Left lobe of liver (tissue), 2 donors: Measurements from ENCODE around the gene SRCAP. TPM values are rescaled to one million over a fixed set of nuclear protein-coding genes. Genes with fewer than 3 reads are reported as not detected.

Experiments
- ATAC-seq: fragments of 200-7000 bp; cut with Tn5 transposase; one replicate; pipeline ENCODE4 v1.9.1; 2020; ENCODE audit warnings: mild to moderate bottlenecking, moderate library complexity
- DNase-seq: peaks from one replicate; pipeline ENCODE4 v3.0.0-alpha.2; 2020; ENCODE audit warnings: low spot score
- total RNA-seq: library from RNA; stranded (reverse); gene quantifications from one replicate; pipeline ENCODE4 v1.2.1, GENCODE V29; 2021
- donor health status: DM: no; HTN: no; CAD: no; lungs with moderate emphysema.
- donor health status: DM: no; HTN: yes; CAD: no.

Gene SRCAP
- total RNA-seq, 1 donor from 2014 or later: 27.7 TPM

DNA sequence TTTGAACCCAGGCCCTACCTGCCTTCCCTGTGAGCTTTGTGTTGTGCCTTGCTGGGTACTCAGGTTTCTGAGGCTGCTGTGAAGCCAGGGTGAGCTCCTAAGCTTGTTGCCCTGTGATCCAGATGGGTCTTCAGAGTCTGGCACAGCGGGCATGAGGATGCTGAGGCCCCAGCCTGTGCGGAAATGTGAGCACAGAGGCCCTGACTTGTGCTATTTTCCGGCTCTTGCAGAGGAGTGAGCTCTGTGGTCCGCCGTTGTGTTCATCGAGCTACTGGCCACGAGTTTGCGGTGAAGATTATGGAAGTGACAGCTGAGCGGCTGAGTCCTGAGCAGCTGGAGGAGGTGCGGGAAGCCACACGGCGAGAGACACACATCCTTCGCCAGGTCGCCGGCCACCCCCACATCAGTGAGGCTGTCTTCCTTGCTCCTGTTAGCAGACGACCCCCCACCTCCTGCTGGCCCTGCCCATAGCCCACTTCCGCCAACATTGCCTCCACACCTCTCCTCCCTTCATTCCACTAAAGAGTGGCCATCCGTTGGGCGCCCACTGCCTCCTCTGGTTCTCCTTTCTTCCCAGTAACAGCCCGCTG is 52.0 kb downstream of the SRCAP start:
- ATAC-seq (no peak), DNase-seq (no peak)

DNA sequence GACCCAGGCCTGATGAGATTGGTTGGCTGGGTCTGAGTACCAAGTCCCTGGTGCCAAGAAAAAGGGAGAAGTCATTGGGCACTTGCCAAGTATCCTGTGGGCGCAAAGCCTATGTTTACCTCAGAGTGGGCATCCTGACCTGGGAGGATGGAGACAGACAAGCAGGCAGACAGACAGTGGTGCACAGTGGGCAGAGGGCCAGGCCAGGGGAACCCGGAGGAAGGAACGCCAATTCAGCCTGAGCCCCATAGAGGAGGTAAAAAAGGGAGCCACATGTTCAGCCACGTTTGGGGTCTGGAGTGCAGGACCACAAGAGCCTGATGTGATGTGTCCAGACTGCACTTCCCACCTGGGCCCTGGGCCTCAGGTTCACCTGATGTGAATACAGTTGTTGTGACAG is 54.6 kb downstream of the SRCAP start:
- DNase-seq: no peak
- ATAC-seq: peak; percentile 16

DNA sequence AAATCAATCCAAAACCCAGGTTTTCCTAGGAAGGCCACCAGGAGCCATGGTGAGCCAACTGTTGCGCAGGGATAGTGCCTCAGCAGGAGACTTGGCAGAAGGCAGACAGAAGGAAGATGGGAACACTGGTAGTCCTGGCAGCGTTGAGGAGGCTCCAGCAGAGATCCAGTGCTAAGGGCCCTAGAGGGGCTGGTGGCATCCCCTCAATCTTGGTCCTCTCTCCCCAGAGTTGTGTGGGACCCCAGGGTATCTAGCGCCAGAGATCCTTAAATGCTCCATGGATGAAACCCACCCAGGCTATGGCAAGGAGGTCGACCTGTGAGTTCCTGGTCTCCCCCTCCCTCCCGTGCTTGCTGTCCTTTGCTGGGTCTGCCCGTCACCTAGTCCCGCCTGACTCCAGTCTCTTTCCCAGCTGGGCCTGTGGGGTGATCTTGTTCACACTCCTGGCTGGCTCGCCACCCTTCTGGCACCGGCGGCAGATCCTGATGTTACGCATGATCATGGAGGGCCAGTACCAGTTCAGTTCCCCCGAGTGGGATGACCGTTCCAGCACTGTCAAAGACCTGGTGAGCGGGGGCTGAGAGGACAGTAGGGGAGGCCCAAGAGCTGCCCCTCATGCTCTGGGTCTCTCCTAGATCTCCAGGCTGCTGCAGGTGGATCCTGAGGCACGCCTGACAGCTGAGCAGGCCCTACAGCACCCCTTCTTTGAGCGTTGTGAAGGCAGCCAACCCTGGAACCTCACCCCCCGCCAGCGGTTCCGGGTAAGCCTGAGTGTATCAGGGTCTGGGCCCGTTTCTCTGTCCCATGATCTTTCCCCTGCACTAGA is 57.2 kb downstream of the SRCAP start:
- ATAC-seq (no peak), DNase-seq (no peak)

GRCh38 chr16:30756781-30757100 is 57.8 kb downstream of the SRCAP start:
- DNase-seq (no peak), ATAC-seq (no peak)

DNA sequence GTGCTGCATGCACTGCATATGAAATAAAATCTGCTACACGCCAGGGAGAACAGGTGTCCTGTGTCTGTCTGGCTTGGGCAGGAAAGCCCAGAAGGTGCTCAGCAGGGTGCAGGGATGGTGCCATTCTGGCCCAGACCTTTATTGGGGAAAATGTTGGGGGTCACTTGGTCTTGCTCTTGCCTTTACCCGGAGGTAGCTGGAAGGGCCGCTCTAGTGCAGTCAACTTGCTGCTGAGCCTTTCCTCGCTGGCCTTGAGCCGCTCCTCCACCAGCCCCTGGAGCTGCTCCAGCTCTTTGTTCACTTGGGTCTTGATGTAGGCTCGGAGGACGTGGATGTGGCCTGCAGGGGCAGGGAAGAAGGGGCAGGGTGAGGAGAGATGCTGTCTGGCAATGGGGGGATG is 58.3 kb downstream of the SRCAP start:
- DNase-seq (no peak), ATAC-seq (no peak)

DNA sequence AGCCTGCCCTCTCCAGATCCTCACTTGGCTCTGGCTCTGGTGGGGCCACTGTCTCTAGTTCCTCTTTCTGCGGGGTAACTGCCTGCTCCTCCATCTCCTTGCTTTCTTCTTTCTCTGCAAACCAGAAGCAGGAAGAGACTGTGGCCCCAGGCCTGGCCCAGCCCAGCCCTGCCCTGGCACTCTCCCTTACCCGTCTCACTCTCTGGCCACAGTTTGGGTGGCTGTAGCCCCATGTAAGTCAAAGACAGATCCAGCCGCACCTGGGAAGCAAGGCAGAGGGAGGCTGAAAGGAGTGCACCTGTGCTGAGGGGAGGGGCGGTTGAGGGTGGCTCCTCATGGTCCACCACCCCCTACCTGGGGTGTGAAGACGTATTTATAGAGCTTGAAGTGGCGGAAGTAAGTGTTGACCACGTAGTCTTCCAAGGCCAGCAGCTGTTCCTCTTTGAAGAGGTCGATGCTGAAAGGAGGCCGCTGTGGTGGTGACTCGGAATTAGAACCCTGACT is 60.1 kb downstream of the SRCAP start:
- DNase-seq (no peak), ATAC-seq (no peak)

GRCh38 chr16:30760001-30760559 is 61.1 kb downstream of the SRCAP start:
- ATAC-seq (no peak), DNase-seq (no peak)

DNA sequence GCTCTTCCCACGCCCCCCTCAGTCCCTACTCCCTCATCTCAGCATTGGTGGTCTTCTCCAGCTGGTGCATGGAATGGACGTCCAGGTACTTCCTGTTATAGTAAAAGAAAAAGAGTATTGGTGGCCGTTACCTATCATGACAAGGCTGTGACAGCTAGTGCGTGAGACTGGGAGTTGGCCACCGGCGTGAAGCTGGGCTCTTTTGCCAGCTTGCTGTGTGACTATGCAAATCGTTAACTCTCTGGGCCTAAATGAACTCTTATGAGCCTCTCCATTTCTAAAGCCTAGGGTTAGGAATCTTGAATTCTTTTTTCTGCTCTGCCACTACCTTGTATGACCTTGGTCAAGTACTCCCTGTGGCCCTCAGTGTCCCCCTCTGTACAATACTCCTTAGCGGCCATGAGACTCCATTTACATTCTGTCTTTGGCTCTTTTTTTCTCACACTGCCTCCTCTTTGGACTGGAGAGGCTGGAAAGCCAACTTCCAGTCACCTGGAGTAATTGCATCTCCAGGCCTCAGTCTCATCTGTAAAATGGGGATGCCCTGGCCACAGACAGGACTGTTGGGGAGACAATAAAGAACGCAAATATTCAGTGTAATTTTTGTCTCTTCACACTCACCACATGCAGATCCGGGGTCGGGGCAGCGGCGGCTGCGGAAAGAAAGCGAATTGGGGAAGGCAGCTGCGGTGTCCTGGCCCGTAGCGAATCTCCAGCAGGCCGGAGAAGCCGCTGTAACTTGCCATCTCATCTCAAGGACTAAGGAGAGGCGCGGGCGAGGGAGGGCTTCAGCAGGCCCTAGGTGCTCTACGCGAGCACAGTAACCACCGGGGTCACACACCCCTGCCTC is 61.8 kb downstream of the SRCAP start:
- no peak for DNase-seq
- no peak for ATAC-seq

DNA sequence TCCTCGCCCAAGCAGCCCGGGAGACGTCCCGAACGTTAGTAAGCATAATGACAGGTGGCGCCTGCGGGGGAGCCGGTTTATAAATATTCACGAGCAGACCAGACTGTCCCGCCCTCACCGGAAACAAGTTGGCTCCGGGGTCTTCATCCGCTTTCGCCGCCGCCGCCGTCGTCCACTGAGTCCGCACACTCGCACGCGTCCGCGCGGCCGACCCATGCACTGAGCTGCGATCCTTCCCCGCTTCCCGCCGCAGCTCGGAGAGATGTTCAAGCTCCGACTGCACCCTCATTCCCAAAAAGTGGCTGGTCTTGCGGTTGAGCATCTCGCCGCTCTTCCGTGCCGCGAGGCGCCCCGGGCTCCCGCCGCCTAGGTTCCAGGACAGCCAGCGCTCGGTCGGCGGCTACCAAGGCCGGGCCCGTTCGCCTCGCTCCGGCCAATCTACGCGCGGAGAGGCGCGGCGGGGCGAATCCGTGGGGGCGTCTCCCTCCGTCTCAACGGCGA is 62.5 kb downstream of the SRCAP start:
- DNase-seq: no peak
- ATAC-seq: peak; percentile 41

DNA sequence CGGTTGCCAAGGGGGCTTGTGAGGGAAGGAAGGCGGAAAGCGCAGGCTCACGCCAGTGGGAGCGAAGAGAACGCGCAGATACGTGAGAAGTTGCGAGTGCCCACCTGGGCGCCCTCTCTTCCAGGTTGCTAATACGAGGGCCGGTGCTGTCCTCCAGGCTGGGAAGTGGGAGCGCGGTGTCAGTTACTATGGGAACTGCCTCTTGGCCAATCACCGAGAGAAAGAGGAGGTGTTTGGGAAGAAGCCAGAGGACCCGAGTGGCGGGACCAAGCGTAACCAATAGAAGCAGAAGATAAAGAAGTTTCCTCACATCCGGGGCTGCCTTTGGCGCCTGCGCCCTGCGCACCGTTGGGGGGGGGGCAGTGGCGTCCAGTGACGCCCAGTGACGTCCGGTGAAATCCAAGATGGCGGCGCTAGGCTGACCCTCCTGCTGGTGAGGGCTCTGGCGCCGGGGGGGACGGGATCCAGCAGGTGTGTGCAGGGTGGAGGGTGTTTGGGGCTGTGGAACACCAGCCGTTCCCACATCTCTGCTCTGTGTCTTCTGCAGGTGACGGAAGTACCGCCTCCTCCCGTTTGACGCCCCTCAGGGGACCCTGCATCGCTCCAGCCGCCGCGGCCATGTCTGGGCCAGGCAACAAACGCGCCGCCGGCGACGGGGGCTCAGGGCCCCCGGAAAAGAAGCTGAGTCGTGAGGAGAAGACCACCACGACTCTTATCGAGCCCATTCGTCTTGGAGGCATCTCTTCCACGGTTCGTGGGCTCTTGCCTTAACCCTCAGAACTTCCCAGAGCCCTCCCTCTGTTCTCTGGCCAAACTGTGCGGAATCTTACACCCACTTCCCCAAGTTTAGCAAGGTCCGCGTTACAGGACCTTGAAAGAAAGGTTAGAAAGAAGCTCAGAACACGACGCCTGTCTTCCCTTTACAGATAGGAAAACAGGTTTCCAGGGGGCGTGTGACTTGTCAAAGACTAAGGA is 63.2 kb downstream of the SRCAP start, which contains the start of the genes CFAP119 and RNF40:
Gene CFAP119, minus strand, starts transcription at position 135 of the 975 bp plus-strand sequence. CDS start 314 bp downstream, outside the sequence.
Gene RNF40, plus strand, starts transcription at position 395 of the 975 bp plus-strand sequence. Its CDS starts 224 bp downstream, at position 619.
- DNase-seq (peak; percentile 98), ATAC-seq (peak; percentile 94)

DNA sequence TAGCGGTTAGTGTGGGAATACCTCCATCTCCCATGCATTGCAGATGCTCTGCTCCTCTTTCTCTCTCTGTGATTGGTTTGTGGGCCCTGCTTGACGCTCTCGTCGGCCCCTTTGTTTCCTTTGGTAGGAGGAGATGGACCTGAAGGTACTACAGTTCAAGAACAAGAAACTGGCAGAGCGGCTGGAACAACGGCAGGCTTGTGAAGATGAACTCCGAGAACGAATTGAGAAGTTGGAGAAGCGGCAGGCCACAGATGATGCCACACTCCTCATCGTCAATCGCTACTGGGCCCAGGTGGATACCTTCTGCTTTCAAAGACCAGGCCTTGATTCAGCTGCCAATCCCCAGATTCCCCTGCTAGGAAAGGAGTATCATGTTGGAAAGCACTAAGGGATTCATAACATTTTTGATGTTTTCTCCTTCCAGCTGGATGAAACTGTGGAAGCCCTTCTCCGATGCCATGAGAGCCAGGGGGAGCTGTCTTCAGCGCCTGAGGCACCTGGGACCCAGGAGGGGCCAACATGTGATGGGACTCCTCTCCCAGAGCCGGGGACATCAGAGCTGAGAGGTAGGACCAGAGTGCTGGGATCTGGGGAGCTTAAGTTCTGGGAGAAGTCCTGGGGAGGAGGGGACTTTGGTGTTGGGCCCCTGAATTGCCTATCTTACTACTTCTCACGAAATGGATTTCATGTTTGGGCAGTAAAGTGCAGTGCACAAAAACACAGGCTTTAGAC is 64.2 kb downstream of the SRCAP start:
- ATAC-seq: no peak
- DNase-seq: no peak

GRCh38 chr16:30764086-30764485 is 65.1 kb downstream of the SRCAP start:
- no peak for ATAC-seq
- no peak for DNase-seq

DNA sequence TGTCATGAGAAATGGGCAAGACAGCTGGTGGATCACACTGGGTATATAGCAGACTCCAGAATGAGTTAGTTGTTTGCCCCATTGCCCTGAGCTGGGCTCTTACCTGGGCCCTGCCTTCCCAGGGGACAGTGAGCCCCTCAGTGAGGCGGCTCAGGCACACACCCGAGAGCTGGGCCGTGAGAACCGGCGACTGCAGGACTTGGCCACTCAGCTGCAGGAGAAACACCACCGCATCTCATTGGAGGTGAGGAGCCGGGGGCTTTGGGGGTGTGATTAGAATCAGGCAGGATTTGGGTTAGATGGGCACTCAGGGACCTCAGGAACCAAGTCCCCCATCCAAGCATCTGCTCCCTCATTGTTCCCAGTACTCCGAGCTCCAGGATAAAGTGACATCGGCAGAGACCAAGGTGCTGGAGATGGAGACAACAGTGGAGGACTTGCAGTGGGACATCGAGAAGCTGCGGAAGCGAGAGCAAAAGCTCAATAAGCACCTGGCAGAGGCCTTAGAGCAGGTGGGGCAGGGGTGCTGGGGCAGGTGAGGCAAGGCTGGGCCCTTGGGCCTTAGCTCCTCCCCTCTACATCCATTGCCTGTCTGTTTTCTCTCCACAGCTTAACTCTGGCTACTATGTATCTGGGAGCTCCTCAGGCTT is 66.0 kb downstream of the SRCAP start:
- DNase-seq: no peak
- ATAC-seq: no peak

DNA sequence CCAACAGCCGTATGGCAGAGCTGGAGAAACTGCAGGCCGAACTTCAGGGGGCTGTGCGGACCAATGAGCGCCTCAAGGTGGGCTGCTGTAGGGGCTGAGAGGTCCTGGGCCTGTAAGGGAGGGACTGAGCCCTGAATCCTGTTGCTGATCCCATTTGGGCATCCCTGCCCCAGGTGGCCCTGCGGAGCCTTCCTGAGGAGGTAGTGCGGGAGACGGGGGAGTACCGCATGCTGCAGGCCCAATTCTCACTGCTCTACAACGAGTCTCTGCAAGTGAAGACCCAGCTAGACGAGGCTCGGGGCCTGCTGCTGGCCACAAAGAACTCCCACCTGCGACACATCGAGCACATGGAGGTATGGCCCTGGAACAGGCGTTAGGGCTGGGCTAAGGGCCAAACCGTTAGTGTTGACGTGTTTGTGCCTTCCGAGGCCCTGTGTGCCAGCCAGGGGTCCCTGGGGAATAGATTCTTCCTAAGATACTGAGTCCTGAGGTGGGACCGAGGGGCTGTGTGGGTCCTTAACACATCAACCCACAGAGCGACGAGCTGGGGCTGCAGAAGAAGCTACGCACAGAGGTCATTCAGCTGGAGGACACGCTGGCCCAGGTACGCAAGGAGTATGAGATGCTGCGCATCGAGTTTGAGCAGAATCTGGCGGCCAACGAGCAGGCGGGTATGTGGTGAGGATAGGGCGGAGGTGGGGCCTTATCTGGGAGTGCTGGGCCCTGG is 67.4 kb downstream of the SRCAP start:
- DNase-seq (no peak), ATAC-seq (no peak)

GRCh38 chr16:30766933-30767284 is 67.9 kb downstream of the SRCAP start:
- DNase-seq (no peak), ATAC-seq (no peak)

GRCh38 chr16:30767767-30768465 is 68.9 kb downstream of the SRCAP start:
- ATAC-seq: no peak
- no peak for DNase-seq

- ATAC-seq: no peak
- no peak for DNase-seq
These were observed 69.7 kb downstream of the SRCAP start for GRCh38 chr16:30768583-30769181.
